Epithelial cell of prostate (primary cell): ENCODE data around the gene PIRT.
"Not testable (repeated sequence)": the region's sequence is repeated elsewhere in the genome, so short reads cannot be mapped to it uniquely, and the experiment has no call there.

Experiments used
- DNase-seq: peaks from one replicate; pipeline ENCODE4 v3.0.0-alpha.2; 2011; ENCODE audit warnings: low read depth, low spot score
- H3K27ac ChIP-seq: fragments of 450-650 bp; 2 replicates; pipeline ENCODE4 v1.5.1; 2017; ENCODE audit warnings: mild to moderate bottlenecking

Gene PIRT

GRCh38 chr17:10837921-10838320 is at the start of gene PIRT:
Gene PIRT, minus strand, starts transcription at chr17:10838087. Its CDS starts 12,442 bp downstream, at chr17:10825645.
- DNase-seq, result no peak
- no peak within 1 kb of the TSS for H3K27ac ChIP-seq

GRCh38 chr17:10881959-10882358 is 44.1 kb upstream of the PIRT start:
- DNase-seq, result no peak
- H3K27ac ChIP-seq, result no peak overlapping the region

- no peak for DNase-seq
- H3K27ac ChIP-seq, result no peak overlapping the region
These were observed 41.4 kb upstream of the PIRT start for GRCh38 chr17:10879190-10879836.

- no peak for DNase-seq
- H3K27ac ChIP-seq, result no peak overlapping the region
These were observed 38.2 kb upstream of the PIRT start for GRCh38 chr17:10875984-10876555.

GRCh38 chr17:10875430-10875851 is 37.6 kb upstream of the PIRT start:
- no peak for DNase-seq
- H3K27ac ChIP-seq, result no peak overlapping the region

GRCh38 chr17:10871914-10872313 is 34.0 kb upstream of the PIRT start:
- no peak for DNase-seq
- H3K27ac ChIP-seq, result no peak overlapping the region

- H3K27ac ChIP-seq, result no peak overlapping the region
- no peak for DNase-seq
These were observed 32.6 kb upstream of the PIRT start for GRCh38 chr17:10870336-10871050.

- DNase-seq, H3K27ac ChIP-seq: not testable (repeated sequence)
These were observed 30.9 kb upstream of the PIRT start for GRCh38 chr17:10868744-10869143.

- H3K27ac ChIP-seq, result no peak overlapping the region
- no peak for DNase-seq
These were observed 21.2 kb upstream of the PIRT start for GRCh38 chr17:10859051-10859450.

- DNase-seq, result no peak
These were observed 20.1 kb upstream of the PIRT start for GRCh38 chr17:10857976-10858375.

GRCh38 chr17:10846636-10847035 is 8.7 kb upstream of the PIRT start:
- not testable (repeated sequence) for H3K27ac ChIP-seq, DNase-seq

More at GRCh38 chr17:10857976-10858375, 20.1 kb upstream of the PIRT start:
- H3K27ac ChIP-seq, result no peak overlapping the region

GRCh38 chr17:10845388-10845751 is 7.5 kb upstream of the PIRT start:
- no peak overlapping the region for H3K27ac ChIP-seq
- no peak for DNase-seq

- no peak for DNase-seq
- no peak overlapping the region for H3K27ac ChIP-seq
These were observed 6.9 kb upstream of the PIRT start for GRCh38 chr17:10844621-10845387.

GRCh38 chr17:10843811-10844210 is 5.9 kb upstream of the PIRT start:
- no peak for DNase-seq
- H3K27ac ChIP-seq, result no peak overlapping the region

GRCh38 chr17:10842658-10843057 is 4.8 kb upstream of the PIRT start:
- no peak for DNase-seq
- H3K27ac ChIP-seq, result no peak overlapping the region

- no peak for DNase-seq
- H3K27ac ChIP-seq, result no peak overlapping the region
These were observed 795 bp upstream of the PIRT start for GRCh38 chr17:10838682-10839081.

GRCh38 chr17:10836966-10837590 is 809 bp downstream of the PIRT start:
- H3K27ac ChIP-seq, result no peak overlapping the region
- no peak for DNase-seq

- no peak for DNase-seq
- H3K27ac ChIP-seq, result no peak overlapping the region
These were observed 1.7 kb downstream of the PIRT start for GRCh38 chr17:10836145-10836544.

GRCh38 chr17:10831696-10832095 is 6.2 kb downstream of the PIRT start:
- DNase-seq, result no peak
- H3K27ac ChIP-seq, result no peak overlapping the region

- no peak for DNase-seq
- no peak overlapping the region for H3K27ac ChIP-seq
These were observed 9.9 kb downstream of the PIRT start for GRCh38 chr17:10827898-10828552.
